ENCODE results near the gene PARVB.
"Not testable (repeated sequence)": the region's sequence is repeated elsewhere in the genome, so short reads cannot be mapped to it uniquely, and the experiment has no call there.

The PARVB gene

DNA sequence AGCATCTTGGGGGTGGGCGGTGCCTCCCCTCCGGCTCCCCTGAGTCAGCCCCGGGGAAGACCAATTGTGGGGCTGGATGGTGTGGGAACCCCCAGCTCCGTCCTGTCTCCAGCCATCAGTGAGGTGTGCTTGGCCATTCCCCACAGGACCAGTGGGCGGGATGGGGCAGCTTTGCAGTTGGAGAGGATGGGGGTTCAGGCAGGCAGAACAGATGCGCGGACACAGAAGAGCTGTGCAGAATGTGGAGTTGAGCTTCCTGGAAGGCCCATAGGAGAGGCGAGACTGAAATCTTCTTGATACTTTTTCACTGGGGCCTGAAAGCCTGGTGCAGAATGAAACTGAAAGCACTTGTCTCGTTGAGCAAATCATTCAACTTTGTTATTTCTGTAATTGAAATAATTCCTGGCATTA is 23.8 kb downstream of the PARVB start:
- TF ChIP-seq, protein P1, sequence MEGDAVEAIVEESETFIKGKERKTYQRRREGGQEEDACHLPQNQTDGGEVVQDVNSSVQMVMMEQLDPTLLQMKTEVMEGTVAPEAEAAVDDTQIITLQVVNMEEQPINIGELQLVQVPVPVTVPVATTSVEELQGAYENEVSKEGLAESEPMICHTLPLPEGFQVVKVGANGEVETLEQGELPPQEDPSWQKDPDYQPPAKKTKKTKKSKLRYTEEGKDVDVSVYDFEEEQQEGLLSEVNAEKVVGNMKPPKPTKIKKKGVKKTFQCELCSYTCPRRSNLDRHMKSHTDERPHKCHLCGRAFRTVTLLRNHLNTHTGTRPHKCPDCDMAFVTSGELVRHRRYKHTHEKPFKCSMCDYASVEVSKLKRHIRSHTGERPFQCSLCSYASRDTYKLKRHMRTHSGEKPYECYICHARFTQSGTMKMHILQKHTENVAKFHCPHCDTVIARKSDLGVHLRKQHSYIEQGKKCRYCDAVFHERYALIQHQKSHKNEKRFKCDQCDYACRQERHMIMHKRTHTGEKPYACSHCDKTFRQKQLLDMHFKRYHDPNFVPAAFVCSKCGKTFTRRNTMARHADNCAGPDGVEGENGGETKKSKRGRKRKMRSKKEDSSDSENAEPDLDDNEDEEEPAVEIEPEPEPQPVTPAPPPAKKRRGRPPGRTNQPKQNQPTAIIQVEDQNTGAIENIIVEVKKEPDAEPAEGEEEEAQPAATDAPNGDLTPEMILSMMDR (IDR thresholded peaks at IDR 0.05; ENCODE audit: control insufficient read depth, insufficient read depth, low read depth, low read length, missing control alignments), result no peak
- no peak for DNase-seq (ENCODE audit: low read depth)
- no peak overlapping the region for H3K4me3 ChIP-seq (ENCODE audit: control insufficient read depth, low read depth, low read length)

GRCh38 chr22:44049486-44050231 is 25.6 kb downstream of the PARVB start:
- TF ChIP-seq, protein P1 (IDR thresholded peaks at IDR 0.05; ENCODE audit: control insufficient read depth, insufficient read depth, low read depth, low read length, missing control alignments), result no peak
- DNase-seq (ENCODE audit: low read depth), result no peak
- no peak overlapping the region for H3K4me3 ChIP-seq (ENCODE audit: control insufficient read depth, low read depth, low read length)

DNA sequence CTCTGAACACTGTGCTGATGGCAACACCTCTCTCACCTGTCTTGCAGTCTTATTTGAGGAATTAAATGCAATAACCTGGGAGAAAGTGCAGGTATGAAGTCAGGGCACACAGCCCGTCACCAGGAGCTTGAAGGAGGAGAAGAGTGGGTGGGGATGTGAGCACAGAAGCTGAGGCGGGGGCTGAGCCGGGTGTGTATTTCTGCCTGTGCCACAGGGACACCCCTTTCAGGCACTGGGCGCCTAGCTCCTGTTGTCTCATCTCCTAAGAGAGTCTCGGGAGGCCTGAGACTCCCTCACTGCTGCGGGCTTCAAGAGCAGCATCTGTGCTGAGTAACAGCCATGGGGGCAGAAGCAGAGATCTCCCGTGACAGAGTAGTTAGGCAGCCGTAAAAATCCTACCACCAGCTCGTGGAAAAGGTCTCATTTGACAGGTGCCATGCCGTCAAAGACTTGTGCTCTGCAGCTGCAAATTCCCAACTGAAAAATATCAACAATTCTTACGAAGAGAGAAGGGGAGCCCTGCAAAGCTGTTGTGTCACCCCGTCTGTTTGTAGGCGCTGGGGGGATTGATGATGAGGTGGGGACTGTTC is 26.8 kb downstream of the PARVB start:
- TF ChIP-seq, protein P1 (IDR thresholded peaks at IDR 0.05; ENCODE audit: control insufficient read depth, insufficient read depth, low read depth, low read length, missing control alignments), result no peak
- H3K4me3 ChIP-seq (ENCODE audit: control insufficient read depth, low read depth, low read length), result no peak overlapping the region
- no peak for DNase-seq (ENCODE audit: low read depth)

- H3K4me3 ChIP-seq (ENCODE audit: control insufficient read depth, low read depth, low read length), result no peak overlapping the region
- no peak for DNase-seq (ENCODE audit: low read depth)
- TF ChIP-seq, protein P1 (IDR thresholded peaks at IDR 0.05; ENCODE audit: control insufficient read depth, insufficient read depth, low read depth, low read length, missing control alignments), result no peak
Measured at GRCh38 chr22:44051358-44051757, 27.3 kb downstream of the PARVB start.

- TF ChIP-seq, protein P1 (IDR thresholded peaks at IDR 0.05; ENCODE audit: control insufficient read depth, insufficient read depth, low read depth, low read length, missing control alignments), result no peak
- no peak for DNase-seq (ENCODE audit: low read depth)
- no peak overlapping the region for H3K4me3 ChIP-seq (ENCODE audit: control insufficient read depth, low read depth, low read length)
Measured at GRCh38 chr22:44051961-44052360, 27.9 kb downstream of the PARVB start.

DNA sequence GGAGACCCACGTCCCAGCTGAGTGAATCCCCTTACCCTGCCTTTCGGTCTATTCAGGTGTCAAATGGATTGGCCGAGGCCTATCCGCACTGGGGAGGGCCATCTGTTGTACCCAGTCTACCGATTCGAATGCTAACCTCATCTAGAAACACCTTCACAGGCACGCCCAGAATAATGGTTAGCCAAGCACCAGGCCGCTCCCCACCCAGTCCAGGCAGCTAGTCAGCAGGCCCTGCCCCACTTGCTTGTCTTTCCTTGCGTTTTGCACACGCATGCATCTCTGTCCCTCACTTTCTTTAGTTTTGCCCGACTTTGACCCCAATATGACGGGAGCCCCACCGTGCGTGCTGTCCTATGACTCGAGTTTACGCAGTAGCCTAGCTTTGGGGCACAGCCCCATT is 31.7 kb downstream of the PARVB start:
- no peak overlapping the region for H3K4me3 ChIP-seq (ENCODE audit: control insufficient read depth, low read depth, low read length)
- TF ChIP-seq, protein P1 (IDR thresholded peaks at IDR 0.05; ENCODE audit: control insufficient read depth, insufficient read depth, low read depth, low read length, missing control alignments), result no peak
- no peak for DNase-seq (ENCODE audit: low read depth)

GRCh38 chr22:44056649-44057048 is 32.5 kb downstream of the PARVB start:
- not testable (repeated sequence) for DNase-seq (ENCODE audit: low read depth); H3K4me3 ChIP-seq (ENCODE audit: control insufficient read depth, low read depth, low read length)
